ENCODE measurements around the gene C11orf21.

C11orf21 gene

DNA sequence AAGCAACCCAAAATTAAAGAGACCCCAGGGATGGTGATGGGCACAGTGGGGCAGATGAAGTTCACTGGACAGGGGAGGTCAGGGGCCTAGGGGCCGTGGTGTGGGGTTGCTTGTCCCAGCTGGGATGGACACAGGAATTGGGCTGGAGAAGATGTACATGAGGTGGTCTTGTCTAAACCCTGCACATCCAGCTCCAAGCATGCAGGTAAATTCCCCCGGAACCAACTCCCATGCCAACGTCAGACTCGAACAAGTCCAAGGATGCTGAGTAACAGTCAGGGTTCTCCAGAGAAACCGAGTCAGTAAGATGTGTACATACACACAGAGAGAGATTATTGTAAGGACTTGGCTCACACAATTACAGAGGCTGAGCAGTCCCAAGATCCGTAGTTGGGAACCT is 29.0 kb upstream of the C11orf21 start:
- Histone ChIP-seq H3K27me3 (ENCODE audit: insufficient read depth, low read length, poor library complexity, severe bottlenecking) (no peaks in the 10 kb centered on the region), H3K4me1 (ENCODE audit: insufficient read depth, low read length, poor library complexity, severe bottlenecking) (no peaks in the 10 kb centered on the region), H3K4me3 (ENCODE audit: low read length, poor library complexity, severe bottlenecking) (no peak overlapping the region), H3K79me2 (ENCODE audit: insufficient read depth, low read length) (no peaks in the 10 kb centered on the region), H3F3A (ENCODE audit: low read depth) (no peaks in the 10 kb centered on the region), H3K36me3 (ENCODE audit: insufficient read depth, low read length) (no peaks in the 10 kb centered on the region), H3K9ac (ENCODE audit: low read depth, low read length, poor library complexity, severe bottlenecking) (no peak overlapping the region), H3K4me2 (ENCODE audit: low read depth, low read length, poor library complexity, severe bottlenecking) (no peak overlapping the region), H4K20me1 (ENCODE audit: insufficient read depth, low read length, poor library complexity, severe bottlenecking) (no peaks in the 10 kb centered on the region), H3K9me2 (replicated peaks; ENCODE audit: low read depth, low read length) (no peaks in the 10 kb centered on the region), H2AFZ (ENCODE audit: low read length) (no peak overlapping the region), H3K9me3 (ENCODE audit: insufficient read depth, low read depth, low read length) (no peaks in the 10 kb centered on the region)
- TF ChIP-seq EZH2phosphoT487 (IDR thresholded peaks at IDR 0.05; ENCODE audit: borderline replicate concordance) (no peak), CTCF (conservative IDR thresholded peaks at IDR 0.05; ENCODE audit: low read length) (no peak)

- Histone ChIP-seq H3F3A (ENCODE audit: low read depth) (no peaks in the 10 kb centered on the region), H3K4me1 (ENCODE audit: insufficient read depth, low read length, poor library complexity, severe bottlenecking) (no peaks in the 10 kb centered on the region), H3K4me2 (ENCODE audit: low read depth, low read length, poor library complexity, severe bottlenecking) (no peak overlapping the region), H4K20me1 (ENCODE audit: insufficient read depth, low read length, poor library complexity, severe bottlenecking) (no peaks in the 10 kb centered on the region), H3K27me3 (ENCODE audit: insufficient read depth, low read length, poor library complexity, severe bottlenecking) (no peaks in the 10 kb centered on the region), H3K36me3 (ENCODE audit: insufficient read depth, low read length) (no peaks in the 10 kb centered on the region), H3K9me2 (replicated peaks; ENCODE audit: low read depth, low read length) (no peaks in the 10 kb centered on the region), H3K79me2 (ENCODE audit: insufficient read depth, low read length) (no peaks in the 10 kb centered on the region), H2AFZ (ENCODE audit: low read length) (no peak overlapping the region), H3K9me3 (ENCODE audit: insufficient read depth, low read depth, low read length) (no peaks in the 10 kb centered on the region), H3K9ac (ENCODE audit: low read depth, low read length, poor library complexity, severe bottlenecking) (no peak overlapping the region), H3K4me3 (ENCODE audit: low read length, poor library complexity, severe bottlenecking) (no peak overlapping the region)
- TF ChIP-seq EZH2phosphoT487 (IDR thresholded peaks at IDR 0.05; ENCODE audit: borderline replicate concordance) (no peak), CTCF (conservative IDR thresholded peaks at IDR 0.05; ENCODE audit: low read length) (no peak)
Observed at GRCh38 chr11:2329551-2329950, 27.8 kb upstream of the C11orf21 start.

GRCh38 chr11:2328656-2329354 is 27.1 kb upstream of the C11orf21 start:
- TF ChIP-seq EZH2phosphoT487 (IDR thresholded peaks at IDR 0.05; ENCODE audit: borderline replicate concordance) = no peak
- TF ChIP-seq CTCF (conservative IDR thresholded peaks at IDR 0.05; ENCODE audit: low read length) = no peak
- H3K27me3 ChIP-seq (ENCODE audit: insufficient read depth, low read length, poor library complexity, severe bottlenecking) = no peaks in the 10 kb centered on the region
- H3K9ac ChIP-seq (ENCODE audit: low read depth, low read length, poor library complexity, severe bottlenecking) = no peak overlapping the region
- H3K9me3 ChIP-seq (ENCODE audit: insufficient read depth, low read depth, low read length) = no peaks in the 10 kb centered on the region
- no peaks in the 10 kb centered on the region for H3K9me2 ChIP-seq (replicated peaks; ENCODE audit: low read depth, low read length)
- no peaks in the 10 kb centered on the region for H3K36me3 ChIP-seq (ENCODE audit: insufficient read depth, low read length)
- H2AFZ ChIP-seq (ENCODE audit: low read length) = no peak overlapping the region
- no peak overlapping the region for H3K4me3 ChIP-seq (ENCODE audit: low read length, poor library complexity, severe bottlenecking)
- no peaks in the 10 kb centered on the region for H3K79me2 ChIP-seq (ENCODE audit: insufficient read depth, low read length)
- H3K4me1 ChIP-seq (ENCODE audit: insufficient read depth, low read length, poor library complexity, severe bottlenecking) = no peaks in the 10 kb centered on the region
- H3F3A ChIP-seq (ENCODE audit: low read depth) = no peaks in the 10 kb centered on the region
- H4K20me1 ChIP-seq (ENCODE audit: insufficient read depth, low read length, poor library complexity, severe bottlenecking) = no peaks in the 10 kb centered on the region
- no peak overlapping the region for H3K4me2 ChIP-seq (ENCODE audit: low read depth, low read length, poor library complexity, severe bottlenecking)
